Adrenal gland (tissue), 12 donors: ENCODE measurements around the gene ARMC9. TPM values are rescaled to one million over a fixed set of nuclear protein-coding genes. Genes with fewer than 3 reads are reported as not detected.
"Not testable (repeated sequence)": the region's sequence is repeated elsewhere in the genome, so short reads cannot be mapped to it uniquely, and the experiment has no call there.

Experiments used
- DNase-seq, 7 donors: peaks; one replicate each; pipeline ENCODE4 v3.0.0-alpha.2; 2019 to 2020
- H3K27ac ChIP-seq, 5 donors: fragments of 200-600 bp; sonication (generic) in 4 of 5; 1 replicate in 3 of 5; 2 replicates in 2 of 5; pipeline versions ENCODE4 v1.5.1 to v1.8.0; 2016 to 2020; ENCODE audit warnings: mild to moderate bottlenecking in 1 of 5
- H3K27me3 ChIP-seq: fragments of 200-600 bp; 2 replicates; pipeline ENCODE4 v1.8.0; 2021
- H3K36me3 ChIP-seq, 2 donors: fragments of 200-600 bp; replicated peaks in 1 of 2; 1 replicate in 1 of 2; 2 replicates in 1 of 2; pipeline versions ENCODE4 v1.5.1 to v1.8.0; 2018 to 2022
- H3K4me1 ChIP-seq, 2 donors: fragments of 200-600 bp; replicated peaks in 1 of 2; 1 replicate in 1 of 2; 2 replicates in 1 of 2; pipeline versions ENCODE4 v1.5.1 to v1.8.0; 2018 to 2021
- H3K4me3 ChIP-seq, 4 donors: fragments of 200-600 bp; sonication (generic) in 3 of 4; one replicate each; pipeline ENCODE4 v1.5.1; 2016 to 2018
- H3K9me3 ChIP-seq, 3 donors: fragments of 200-600 bp; sonication (generic) in 1 of 3; replicated peaks in 1 of 3; 1 replicate in 2 of 3; 2 replicates in 1 of 3; pipeline versions ENCODE4 v1.5.1 to v1.8.0; 2016 to 2021
- CTCF ChIP-seq, 6 experiments: fragments of 450-650 bp in 4 of 6; fragments of 200-600 bp in 2 of 6; sonication (generic) in 1 of 6; IDR thresholded peaks; 1 replicate in 5 of 6; 2 replicates in 1 of 6; pipeline versions ENCODE4 v1.5.1 to v1.8.0; 2016 to 2021; ENCODE audit warnings: antibody characterized with exemption in 6 of 6, mild to moderate bottlenecking in 2 of 6, moderate library complexity in 1 of 6
- POLR2A ChIP-seq, 2 donors: fragments of 450-650 bp; IDR thresholded peaks; one replicate each; pipeline ENCODE4 v1.6.1; 2017; ENCODE audit warnings: antibody characterized with exemption in 2 of 2, mild to moderate bottlenecking in 2 of 2, moderate library complexity in 1 of 2
- WGBS, 4 donors: extraction: QIAGEN DNeasy Blood & Tissue Kit in 2 of 4; methylation state at CpG; one replicate each; pipeline versions ENCODE4 v1.1.5 to v1.1.7; 2013 to 2017; 5-methylcytosine and 5-hydroxymethylcytosine counted together
- intact Hi-C, 2 donors: fragments of 100-400 bp; cut with DNase I; formaldehyde crosslinking; loops; one replicate each; pipeline versions ENCODE4 v1.14.1 to v1.15.0; 2022 to 2023
- polyA plus RNA-seq, 3 donors: library from polyadenylated mRNA; stranded (reverse); fragments of 200-250 nt in 2 of 3; fragments of 350-450 nt in 1 of 3; fragmentation: Illumina TruSeq in 1 of 3; extraction: RNeasy Lipid Tissue Mini Kit (QIAGEN cat#74804) in 1 of 3; gene quantifications; one replicate each; pipeline ENCODE4 v1.2.3, GENCODE V29; 2013 to 2014
- total RNA-seq, 9 donors: library from RNA; depleted of rRNA in 4 of 9; stranded (reverse); fragments of >200 nt in 4 of 9; fragments of 120-200 nt in 1 of 9; fragmentation: NEBNext Ultra II Directional in 1 of 9; extraction: Animal tissue kit (Norgen Biotek cat#: 25700) in 1 of 9; gene quantifications; one replicate each; pipeline versions ENCODE4 v1.1.0 to v1.2.4, GENCODE V29; 2013 to 2023
- donor health status: healthy with polysubstance abuse.
- donor health status: Bipolar disorder and iron deficiency.
- donor health status: DM: yes; HTN: yes; CAD: no.
- donor health status: DM: no; HTN: no; CAD: no.
- donor health status: DM: no; HTN: no; CAD: no.
- donor health status: DM: yes; HTN: yes; CAD: no.

ARMC9 gene
- total and polyA plus RNA-seq, 12 donors = 22.0 to 109 (median 54.2) TPM

GRCh38 chr2:231250146-231250545, 51.7 kb downstream of the ARMC9 start:
- H3K27ac ChIP-seq = no peak overlapping the region
- DNase-seq = no peak
- intact Hi-C loops = no loop called here
- H3K4me3 ChIP-seq = no peak overlapping the region
- no peaks in the 10 kb centered on the region for H3K9me3 ChIP-seq
- no peaks in the 10 kb centered on the region for H3K27me3 ChIP-seq
- TF ChIP-seq CTCF (IDR thresholded peaks at IDR 0.05) (no peak), POLR2A (IDR thresholded peaks at IDR 0.05) (no peak)
- H3K4me1 ChIP-seq = peaks cover 0 to 3% of the 10 kb centered on the region in 2 donors
- WGBS, 4 donors = 83 to 96% (median 92%) methylated on average over 3 to 5 of the region's 5 CpGs
- H3K36me3 ChIP-seq = no peaks in the 10 kb centered on the region

- Histone ChIP-seq H3K27ac (no peak overlapping the region), H3K36me3 (no peaks in the 10 kb centered on the region), H3K4me3 (no peak overlapping the region), H3K4me1 (no peaks in the 10 kb centered on the region), H3K27me3 (no peaks in the 10 kb centered on the region), H3K9me3 (no peaks in the 10 kb centered on the region)
- intact Hi-C loops = no loop called here
- 82 to 93% (median 89%) methylated on average over 3 of the region's 3 CpGs for WGBS, 4 donors
- TF ChIP-seq POLR2A (IDR thresholded peaks at IDR 0.05) = no peak
- DNase-seq = no peak
Measured at GRCh38 chr2:231250698-231251097, 52.3 kb downstream of the ARMC9 start.

GRCh38 chr2:231253292-231253691, 54.9 kb downstream of the ARMC9 start:
- not testable (repeated sequence) for H3K27ac ChIP-seq

GRCh38 chr2:231256494-231256893, 58.1 kb downstream of the ARMC9 start:
- no peak for TF ChIP-seq CTCF (IDR thresholded peaks at IDR 0.05)
- TF ChIP-seq POLR2A (IDR thresholded peaks at IDR 0.05) = no peak
- no peaks in the 10 kb centered on the region for H3K27me3 ChIP-seq
- WGBS, 4 donors = 88 to 94% (median 90%) methylated on average over 6 of the region's 6 CpGs
- intact Hi-C loops = no loop called here
- peaks cover 0 to 16% of the 10 kb centered on the region in 2 donors for H3K36me3 ChIP-seq
- H3K4me3 ChIP-seq = no peak overlapping the region
- no peaks in the 10 kb centered on the region for H3K9me3 ChIP-seq
- no peaks in the 10 kb centered on the region for H3K4me1 ChIP-seq
- H3K27ac ChIP-seq = no peak overlapping the region
- no peak for DNase-seq

More at GRCh38 chr2:231253292-231253691, 54.9 kb downstream of the ARMC9 start:
- H3K9me3 ChIP-seq, intact Hi-C loops, H3K4me1 ChIP-seq, DNase-seq, H3K27me3 ChIP-seq, H3K4me3 ChIP-seq: not testable (repeated sequence)
- peaks cover 0 to 11% of the 10 kb centered on the region in 2 donors for H3K36me3 ChIP-seq
- 84 to 100% (median 96%) methylated on average over 6 of the region's 6 CpGs for WGBS, 4 donors

- intact Hi-C loops = no loop called here
- peaks cover 0 to 23% of the 10 kb centered on the region in 2 donors for H3K36me3 ChIP-seq
Measured at GRCh38 chr2:231257763-231258162, 59.3 kb downstream of the ARMC9 start.

More at GRCh38 chr2:231257763-231258162, 59.3 kb downstream of the ARMC9 start:
- Histone ChIP-seq H3K27me3 (no peaks in the 10 kb centered on the region), H3K4me3 (no peak overlapping the region), H3K9me3 (no peaks in the 10 kb centered on the region), H3K4me1 (no peaks in the 10 kb centered on the region), H3K27ac (no peak overlapping the region)
- TF ChIP-seq CTCF (IDR thresholded peaks at IDR 0.05) = no peak
- TF ChIP-seq POLR2A (IDR thresholded peaks at IDR 0.05) = no peak
- WGBS, 4 donors = 80 to 96% (median 93%) methylated on average over 4 of the region's 4 CpGs
- DNase-seq = no peak
